Measurements from ENCODE around the gene LAX1.

DNA sequence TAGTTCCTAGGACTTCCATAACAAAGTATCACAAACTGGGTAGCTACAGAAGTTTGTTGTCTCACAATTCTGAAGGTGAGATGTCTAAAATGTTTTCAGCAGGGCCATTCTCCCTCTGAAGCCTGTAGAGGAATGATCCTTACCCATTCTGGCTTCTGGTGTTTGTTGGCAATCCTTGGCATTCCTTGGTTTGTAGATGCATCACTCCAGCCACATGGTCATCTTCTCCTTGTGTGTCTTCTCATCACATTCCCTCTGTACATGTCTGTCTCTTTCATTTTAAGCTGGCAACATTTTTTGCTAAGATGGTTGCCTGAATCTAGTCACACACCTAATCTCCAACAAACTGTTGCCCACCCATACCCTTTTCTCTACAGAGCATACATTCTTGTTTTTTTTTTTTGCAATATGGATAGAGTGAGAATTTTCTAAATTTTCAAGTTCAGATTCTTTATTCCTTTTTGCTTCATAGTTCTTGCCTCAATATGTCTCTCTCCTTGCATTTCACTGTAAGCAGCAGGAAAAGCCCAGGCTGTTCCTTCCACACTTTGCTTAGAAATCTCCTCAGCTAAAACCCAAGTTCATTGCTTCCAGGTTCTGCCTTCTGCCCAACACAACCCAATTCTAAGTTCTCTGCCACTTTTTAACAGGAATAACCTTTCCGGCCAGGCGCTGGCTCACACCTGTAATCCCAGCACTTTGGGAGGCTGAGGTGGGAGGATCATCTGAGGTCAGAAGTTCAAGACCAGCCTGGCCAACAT lies 48.8 kb downstream of the LAX1 start:
- TF ChIP-seq POLR2A (IDR thresholded peaks at IDR 0.05; ENCODE audit: low read depth): no peak
- no peak for TF ChIP-seq CTCF (IDR thresholded peaks at IDR 0.05)
- no peak for TF ChIP-seq EP300 (IDR thresholded peaks at IDR 0.05)
- no peak for TF ChIP-seq POLR2AphosphoS5 (IDR thresholded peaks at IDR 0.05)

Data from esophagus muscularis mucosa (tissue), 4 donors.